Measurements from ENCODE around the gene NKD1.

NKD1 gene

GRCh38 chr16:50555269-50555875, 7.2 kb downstream of the NKD1 start:
- no peaks in the 10 kb centered on the region for H3K36me3 ChIP-seq (ENCODE audit: control insufficient read depth in 1 of 2, insufficient read depth in 2 of 2, low read depth in 1 of 2, low read length in 2 of 2)
- H4K91ac ChIP-seq (ENCODE audit: low read length) = no peak overlapping the region
- H2BK15ac ChIP-seq (ENCODE audit: low read depth, poor library complexity, severe bottlenecking) = no peak overlapping the region
- no peak overlapping the region for H3K27ac ChIP-seq (ENCODE audit: low read length, poor library complexity, severe bottlenecking)
- no peak overlapping the region for H2BK5ac ChIP-seq (ENCODE audit: low read depth, low read length, poor library complexity, severe bottlenecking)
- no peak overlapping the region for H2BK12ac ChIP-seq (ENCODE audit: low read length in 2 of 2)
- no peak overlapping the region for H3K14ac ChIP-seq (ENCODE audit: low read length in 2 of 2)
- WGBS = 87% methylated on average over 10 of the region's 10 CpGs
- no peaks in the 10 kb centered on the region for H3K79me1 ChIP-seq (replicated peaks; ENCODE audit: low read length, poor library complexity, severe bottlenecking)
- DNase-seq = no peak
- H3K9me3 ChIP-seq (ENCODE audit: control insufficient read depth, low read length) = no peaks in the 10 kb centered on the region
- no peak overlapping the region for H2BK120ac ChIP-seq (ENCODE audit: low read depth, low read length)
- no peak overlapping the region for H4K8ac ChIP-seq (ENCODE audit: low read length)
- H2AFZ ChIP-seq (ENCODE audit: low read depth, low read length) = no peak overlapping the region
- H3K23ac ChIP-seq (ENCODE audit: low read length in 2 of 2) = no peak overlapping the region
- H3K9ac ChIP-seq (ENCODE audit: low read length) = no peak overlapping the region
- peaks cover 23 to 45% of the 10 kb centered on the region in 2 experiments for H3K27me3 ChIP-seq (ENCODE audit: control insufficient read depth in 1 of 2, insufficient read depth in 1 of 2, low read length in 2 of 2)
- H3K4ac ChIP-seq (ENCODE audit: low read depth in 1 of 2, low read length in 2 of 2) = no peak overlapping the region
- peaks cover 2% of the 10 kb centered on the region for H3K4me1 ChIP-seq (ENCODE audit: control insufficient read depth, insufficient read depth, low read depth, low read length)
- no peak overlapping the region for H3K4me2 ChIP-seq (ENCODE audit: low read length, poor library complexity, severe bottlenecking)
- no peak overlapping the region for H2AK5ac ChIP-seq (ENCODE audit: low read length, severe bottlenecking)
- no peak overlapping the region for H3K18ac ChIP-seq (ENCODE audit: low read depth in 1 of 2, low read length in 2 of 2)
- H3K4me3 ChIP-seq (ENCODE audit: insufficient read depth in 1 of 2, low read depth in 1 of 2, low read length in 2 of 2) = no peak overlapping the region

- Histone ChIP-seq H3K4me2 (ENCODE audit: low read length, poor library complexity, severe bottlenecking) (no peak overlapping the region), H3K23ac (ENCODE audit: low read length in 2 of 2) (no peak overlapping the region), H3K9me3 (ENCODE audit: control insufficient read depth, low read length) (no peaks in the 10 kb centered on the region), H2BK5ac (ENCODE audit: low read depth, low read length, poor library complexity, severe bottlenecking) (no peak overlapping the region), H3K27ac (ENCODE audit: low read length, poor library complexity, severe bottlenecking) (no peak overlapping the region), H3K9ac (ENCODE audit: low read length) (no peak overlapping the region), H3K27me3 (ENCODE audit: control insufficient read depth in 1 of 2, insufficient read depth in 1 of 2, low read length in 2 of 2) (peaks cover 16 to 43% of the 10 kb centered on the region in 2 experiments), H2BK120ac (ENCODE audit: low read depth, low read length) (no peak overlapping the region), H3K4me1 (ENCODE audit: control insufficient read depth, insufficient read depth, low read depth, low read length) (peaks cover 2% of the 10 kb centered on the region), H3K79me1 (replicated peaks; ENCODE audit: low read length, poor library complexity, severe bottlenecking) (no peaks in the 10 kb centered on the region), H3K4me3 (ENCODE audit: insufficient read depth in 1 of 2, low read depth in 1 of 2, low read length in 2 of 2) (no peak overlapping the region), H3K36me3 (ENCODE audit: control insufficient read depth in 1 of 2, insufficient read depth in 2 of 2, low read depth in 1 of 2, low read length in 2 of 2) (no peaks in the 10 kb centered on the region), H2AK5ac (ENCODE audit: low read length, severe bottlenecking) (no peak overlapping the region), H3K4ac (ENCODE audit: low read depth in 1 of 2, low read length in 2 of 2) (no peak overlapping the region), H2BK12ac (ENCODE audit: low read length in 2 of 2) (no peak overlapping the region), H3K14ac (ENCODE audit: low read length in 2 of 2) (no peak overlapping the region), H2BK15ac (ENCODE audit: low read depth, poor library complexity, severe bottlenecking) (no peak overlapping the region), H4K8ac (ENCODE audit: low read length) (no peak overlapping the region), H3K18ac (ENCODE audit: low read depth in 1 of 2, low read length in 2 of 2) (no peak overlapping the region), H4K91ac (ENCODE audit: low read length) (no peak overlapping the region), H2AFZ (ENCODE audit: low read depth, low read length) (no peak overlapping the region)
- WGBS = 90% methylated on average over 17 of the region's 18 CpGs
- no peak for DNase-seq
Observed at GRCh38 chr16:50555952-50556673, 7.9 kb downstream of the NKD1 start.

GRCh38 chr16:50557046-50557445, 8.8 kb downstream of the NKD1 start:
- H3K14ac ChIP-seq (ENCODE audit: low read length in 2 of 2) = no peak overlapping the region
- no peaks in the 10 kb centered on the region for H3K79me1 ChIP-seq (replicated peaks; ENCODE audit: low read length, poor library complexity, severe bottlenecking)
- H4K8ac ChIP-seq (ENCODE audit: low read length) = no peak overlapping the region
- H3K4ac ChIP-seq (ENCODE audit: low read depth in 1 of 2, low read length in 2 of 2) = no peak overlapping the region
- H3K9ac ChIP-seq (ENCODE audit: low read length) = no peak overlapping the region
- H2AFZ ChIP-seq (ENCODE audit: low read depth, low read length) = no peak overlapping the region
- H2BK15ac ChIP-seq (ENCODE audit: low read depth, poor library complexity, severe bottlenecking) = no peak overlapping the region
- H3K36me3 ChIP-seq (ENCODE audit: control insufficient read depth in 1 of 2, insufficient read depth in 2 of 2, low read depth in 1 of 2, low read length in 2 of 2) = no peaks in the 10 kb centered on the region
- no peak for DNase-seq
- no peak overlapping the region for H3K4me3 ChIP-seq (ENCODE audit: insufficient read depth in 1 of 2, low read depth in 1 of 2, low read length in 2 of 2)
- H2BK5ac ChIP-seq (ENCODE audit: low read depth, low read length, poor library complexity, severe bottlenecking) = no peak overlapping the region
- H3K4me2 ChIP-seq (ENCODE audit: low read length, poor library complexity, severe bottlenecking) = no peak overlapping the region
- H2BK120ac ChIP-seq (ENCODE audit: low read depth, low read length) = no peak overlapping the region
- no peak overlapping the region for H3K23ac ChIP-seq (ENCODE audit: low read length in 2 of 2)
- no peak overlapping the region for H3K18ac ChIP-seq (ENCODE audit: low read depth in 1 of 2, low read length in 2 of 2)
- H4K91ac ChIP-seq (ENCODE audit: low read length) = no peak overlapping the region
- no peak overlapping the region for H2AK5ac ChIP-seq (ENCODE audit: low read length, severe bottlenecking)
- peaks cover 2% of the 10 kb centered on the region for H3K4me1 ChIP-seq (ENCODE audit: control insufficient read depth, insufficient read depth, low read depth, low read length)
- no peak overlapping the region for H3K27ac ChIP-seq (ENCODE audit: low read length, poor library complexity, severe bottlenecking)
- WGBS = 80% methylated on average over 1 of the region's 2 CpGs
- H2BK12ac ChIP-seq (ENCODE audit: low read length in 2 of 2) = no peak overlapping the region
- H3K27me3 ChIP-seq (ENCODE audit: control insufficient read depth in 1 of 2, insufficient read depth in 1 of 2, low read length in 2 of 2) = peaks cover 11 to 35% of the 10 kb centered on the region in 2 experiments
- peaks cover 7% of the 10 kb centered on the region for H3K9me3 ChIP-seq (ENCODE audit: control insufficient read depth, low read length)

GRCh38 chr16:50558913-50559312, 10.7 kb downstream of the NKD1 start:
- WGBS = 50% methylated on average over 1 of the region's 1 CpG
- no peak overlapping the region for H2BK5ac ChIP-seq (ENCODE audit: low read depth, low read length, poor library complexity, severe bottlenecking)
- no peak overlapping the region for H4K8ac ChIP-seq (ENCODE audit: low read length)
- H3K79me1 ChIP-seq (replicated peaks; ENCODE audit: low read length, poor library complexity, severe bottlenecking) = no peaks in the 10 kb centered on the region
- H3K36me3 ChIP-seq (ENCODE audit: control insufficient read depth in 1 of 2, insufficient read depth in 2 of 2, low read depth in 1 of 2, low read length in 2 of 2) = no peaks in the 10 kb centered on the region
- no peak overlapping the region for H2AFZ ChIP-seq (ENCODE audit: low read depth, low read length)
- H3K4me2 ChIP-seq (ENCODE audit: low read length, poor library complexity, severe bottlenecking) = no peak overlapping the region
- no peak overlapping the region for H3K23ac ChIP-seq (ENCODE audit: low read length in 2 of 2)
- H3K27me3 ChIP-seq (ENCODE audit: control insufficient read depth in 1 of 2, insufficient read depth in 1 of 2, low read length in 2 of 2) = peaks cover 3 to 18% of the 10 kb centered on the region in 2 experiments
- H3K4me1 ChIP-seq (ENCODE audit: control insufficient read depth, insufficient read depth, low read depth, low read length) = peaks cover 2% of the 10 kb centered on the region
- H2BK15ac ChIP-seq (ENCODE audit: low read depth, poor library complexity, severe bottlenecking) = no peak overlapping the region
- H3K4me3 ChIP-seq (ENCODE audit: insufficient read depth in 1 of 2, low read depth in 1 of 2, low read length in 2 of 2) = no peak overlapping the region
- no peak for DNase-seq
- H3K4ac ChIP-seq (ENCODE audit: low read depth in 1 of 2, low read length in 2 of 2) = no peak overlapping the region
- H3K27ac ChIP-seq (ENCODE audit: low read length, poor library complexity, severe bottlenecking) = no peak overlapping the region
- no peak overlapping the region for H2AK5ac ChIP-seq (ENCODE audit: low read length, severe bottlenecking)
- H2BK12ac ChIP-seq (ENCODE audit: low read length in 2 of 2) = no peak overlapping the region
- H3K9me3 ChIP-seq (ENCODE audit: control insufficient read depth, low read length) = peaks cover 7% of the 10 kb centered on the region
- H4K91ac ChIP-seq (ENCODE audit: low read length) = no peak overlapping the region
- no peak overlapping the region for H3K9ac ChIP-seq (ENCODE audit: low read length)
- H3K18ac ChIP-seq (ENCODE audit: low read depth in 1 of 2, low read length in 2 of 2) = no peak overlapping the region
- H2BK120ac ChIP-seq (ENCODE audit: low read depth, low read length) = no peak overlapping the region
- no peak overlapping the region for H3K14ac ChIP-seq (ENCODE audit: low read length in 2 of 2)

Data from mesenchymal stem cell (in vitro differentiated cells and primary cell).